ENCODE results near the gene PAPOLG.
A peak's percentile ranks its signal among the peaks of the same experiment; 100 is the strongest.

The PAPOLG gene

DNA sequence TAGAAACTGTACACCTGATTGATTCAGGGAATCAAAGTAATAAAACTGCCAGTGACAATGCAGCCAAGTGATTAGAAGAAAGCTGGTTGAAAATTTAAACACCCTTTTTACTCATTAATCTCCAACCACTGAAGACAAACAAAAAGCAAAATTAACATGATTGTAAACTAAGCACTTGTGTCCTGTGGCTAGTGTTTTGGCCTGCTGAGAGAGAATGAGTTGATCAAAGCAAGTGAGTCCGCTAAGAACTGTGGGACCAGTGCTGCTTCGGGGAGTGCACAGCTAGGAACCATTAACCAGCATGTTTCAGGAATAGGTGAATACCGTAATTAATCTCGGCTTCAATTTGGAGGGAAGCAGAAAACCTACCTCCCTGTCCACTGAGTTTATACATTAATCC lies 13.6 kb upstream of the PAPOLG start:
- H3K4me3 Mint-ChIP-seq: no peak overlapping the region
- no peak for ATAC-seq (ENCODE audit: low read depth)
- H3K27ac Mint-ChIP-seq: no peak overlapping the region
- H3K4me1 Mint-ChIP-seq: peaks cover 8% of the 10 kb centered on the region
- H3K9me3 Mint-ChIP-seq: no peaks in the 10 kb centered on the region
- no peak for DNase-seq (ENCODE audit: low spot score in 2 of 2)
- no peaks in the 10 kb centered on the region for H3K27me3 Mint-ChIP-seq
- no peaks in the 10 kb centered on the region for H3K36me3 Mint-ChIP-seq

- H3K9me3 Mint-ChIP-seq: no peaks in the 10 kb centered on the region
- H3K4me1 Mint-ChIP-seq: peaks cover 8% of the 10 kb centered on the region
- H3K27me3 Mint-ChIP-seq: peaks cover 1% of the 10 kb centered on the region
- no peak for DNase-seq (ENCODE audit: low spot score in 2 of 2)
- ATAC-seq (ENCODE audit: low read depth): no peak
- H3K27ac Mint-ChIP-seq: no peak overlapping the region
- no peaks in the 10 kb centered on the region for H3K36me3 Mint-ChIP-seq
- no peak overlapping the region for H3K4me3 Mint-ChIP-seq
Observed at GRCh38 chr2:60745330-60745729, 10.7 kb upstream of the PAPOLG start.

- Mint-ChIP-seq H3K27me3 (peaks cover 1% of the 10 kb centered on the region), H3K27ac (no peak overlapping the region), H3K9me3 (no peaks in the 10 kb centered on the region), H3K36me3 (no peaks in the 10 kb centered on the region), H3K4me3 (no peak overlapping the region), H3K4me1 (peaks cover 8% of the 10 kb centered on the region)
- no peak for DNase-seq (ENCODE audit: low spot score in 2 of 2)
- ATAC-seq (ENCODE audit: low read depth): no peak
Observed at GRCh38 chr2:60745761-60746160, 10.3 kb upstream of the PAPOLG start.

GRCh38 chr2:60746318-60746717 lies 9.8 kb upstream of the PAPOLG start:
- no peak overlapping the region for H3K4me3 Mint-ChIP-seq
- peaks cover 1% of the 10 kb centered on the region for H3K27me3 Mint-ChIP-seq
- DNase-seq (ENCODE audit: low spot score in 2 of 2): no peak
- H3K9me3 Mint-ChIP-seq: no peaks in the 10 kb centered on the region
- H3K4me1 Mint-ChIP-seq: peaks cover 8% of the 10 kb centered on the region
- ATAC-seq (ENCODE audit: low read depth): no peak
- no peaks in the 10 kb centered on the region for H3K36me3 Mint-ChIP-seq
- no peak overlapping the region for H3K27ac Mint-ChIP-seq

DNA sequence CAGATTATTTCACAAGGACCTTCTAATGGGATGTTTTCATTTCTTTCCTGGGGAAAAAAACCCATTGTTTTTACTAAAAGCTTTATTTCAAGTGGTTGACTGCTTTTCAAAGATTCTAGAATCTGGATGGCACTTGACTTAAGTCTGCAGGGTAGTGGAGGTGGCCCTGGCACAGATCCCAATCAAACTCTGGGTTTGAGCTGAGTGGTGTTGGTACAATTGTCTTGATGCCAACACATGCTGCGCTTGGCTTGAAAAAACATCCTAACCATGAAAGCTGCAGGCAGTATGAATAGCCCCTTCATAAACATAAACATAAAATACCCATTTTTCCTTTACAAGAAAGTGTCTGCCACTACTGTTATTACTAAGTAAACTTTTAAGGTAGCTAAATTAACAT lies 3.6 kb downstream of the PAPOLG start:
- no peak overlapping the region for H3K4me3 Mint-ChIP-seq
- ATAC-seq (ENCODE audit: low read depth): no peak
- H3K36me3 Mint-ChIP-seq: peaks cover 14% of the 10 kb centered on the region
- H3K27me3 Mint-ChIP-seq: no peaks in the 10 kb centered on the region
- H3K9me3 Mint-ChIP-seq: no peaks in the 10 kb centered on the region
- no peak for DNase-seq (ENCODE audit: low spot score in 2 of 2)
- H3K27ac Mint-ChIP-seq: no peak overlapping the region
- peaks cover 21% of the 10 kb centered on the region for H3K4me1 Mint-ChIP-seq

- peaks cover 36% of the 10 kb centered on the region for H3K36me3 Mint-ChIP-seq
- no peak overlapping the region for H3K4me3 Mint-ChIP-seq
- no peak overlapping the region for H3K27ac Mint-ChIP-seq
- DNase-seq (ENCODE audit: low spot score in 2 of 2) (no peak), ATAC-seq (ENCODE audit: low read depth) (no peak)
- no peaks in the 10 kb centered on the region for H3K27me3 Mint-ChIP-seq
- no peaks in the 10 kb centered on the region for H3K9me3 Mint-ChIP-seq
- H3K4me1 Mint-ChIP-seq: peaks cover 16% of the 10 kb centered on the region
Observed at GRCh38 chr2:60764736-60765534, 8.9 kb downstream of the PAPOLG start.

- peaks cover 33% of the 10 kb centered on the region for H3K36me3 Mint-ChIP-seq
- H3K27ac Mint-ChIP-seq: no peak overlapping the region
- DNase-seq (ENCODE audit: low spot score in 2 of 2): no peak
Observed at GRCh38 chr2:60766283-60766682, 10.2 kb downstream of the PAPOLG start.

DNA sequence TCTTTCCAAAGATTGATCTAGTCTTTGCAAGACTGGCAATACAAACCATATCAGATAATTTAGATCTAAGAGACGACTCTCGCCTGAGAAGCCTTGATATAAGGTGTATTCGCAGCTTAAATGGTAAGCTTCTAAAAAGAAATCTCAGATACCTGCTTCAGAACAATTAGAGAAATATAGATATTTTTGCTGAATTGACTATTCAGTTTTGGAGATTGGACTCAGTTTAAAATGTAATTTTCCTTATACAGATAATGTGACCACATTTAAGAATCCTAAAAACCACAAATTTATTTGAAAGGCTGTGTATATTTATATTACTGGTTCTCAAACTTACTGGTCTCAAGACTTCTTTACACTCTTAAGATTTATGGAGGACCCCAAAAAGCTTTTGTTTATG lies 15.4 kb downstream of the PAPOLG start:
- Mint-ChIP-seq H3K9me3 (no peaks in the 10 kb centered on the region), H3K4me3 (no peak overlapping the region), H3K27me3 (no peaks in the 10 kb centered on the region), H3K4me1 (peaks cover 9% of the 10 kb centered on the region), H3K36me3 (peaks cover 37% of the 10 kb centered on the region), H3K27ac (no peak overlapping the region)
- DNase-seq (ENCODE audit: low spot score in 2 of 2) (no peak), ATAC-seq (ENCODE audit: low read depth) (no peak)

More at GRCh38 chr2:60766283-60766682, 10.2 kb downstream of the PAPOLG start:
- Mint-ChIP-seq H3K4me3 (no peak overlapping the region), H3K9me3 (no peaks in the 10 kb centered on the region), H3K4me1 (peaks cover 9% of the 10 kb centered on the region), H3K27me3 (no peaks in the 10 kb centered on the region)
- no peak for ATAC-seq (ENCODE audit: low read depth)

- no peak for DNase-seq (ENCODE audit: low spot score in 2 of 2)
- Mint-ChIP-seq H3K9me3 (no peaks in the 10 kb centered on the region), H3K36me3 (peaks cover 30% of the 10 kb centered on the region), H3K4me1 (no peaks in the 10 kb centered on the region), H3K27me3 (no peaks in the 10 kb centered on the region), H3K27ac (no peak overlapping the region), H3K4me3 (no peak overlapping the region)
- no peak for ATAC-seq (ENCODE audit: low read depth)
Observed at GRCh38 chr2:60775048-60775639, 19.1 kb downstream of the PAPOLG start.

DNA sequence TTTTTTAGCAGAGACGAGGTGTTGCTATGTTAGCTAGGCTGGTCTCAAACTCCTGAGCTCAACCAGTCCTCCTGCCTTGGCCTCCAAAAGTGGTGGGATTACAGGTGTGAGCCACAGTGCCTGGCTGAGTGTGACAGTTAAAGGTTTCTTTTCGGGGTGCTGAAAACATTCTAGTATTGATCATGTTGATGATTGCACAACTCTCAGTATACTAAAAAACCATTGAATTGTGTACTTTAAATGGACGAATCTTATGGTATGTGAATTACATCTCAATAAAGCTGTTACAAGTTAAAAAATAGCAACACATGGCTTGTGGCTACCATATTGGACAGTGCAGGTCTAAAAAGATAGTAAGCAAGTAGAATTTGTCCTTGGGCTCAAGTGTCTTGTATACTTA lies 22.3 kb downstream of the PAPOLG start:
- no peaks in the 10 kb centered on the region for H3K4me1 Mint-ChIP-seq
- no peak for ATAC-seq (ENCODE audit: low read depth)
- peaks cover 28% of the 10 kb centered on the region for H3K36me3 Mint-ChIP-seq
- H3K27ac Mint-ChIP-seq: no peak overlapping the region
- no peaks in the 10 kb centered on the region for H3K9me3 Mint-ChIP-seq
- H3K4me3 Mint-ChIP-seq: no peak overlapping the region
- DNase-seq (ENCODE audit: low spot score in 2 of 2): no peak
- H3K27me3 Mint-ChIP-seq: no peaks in the 10 kb centered on the region

DNA sequence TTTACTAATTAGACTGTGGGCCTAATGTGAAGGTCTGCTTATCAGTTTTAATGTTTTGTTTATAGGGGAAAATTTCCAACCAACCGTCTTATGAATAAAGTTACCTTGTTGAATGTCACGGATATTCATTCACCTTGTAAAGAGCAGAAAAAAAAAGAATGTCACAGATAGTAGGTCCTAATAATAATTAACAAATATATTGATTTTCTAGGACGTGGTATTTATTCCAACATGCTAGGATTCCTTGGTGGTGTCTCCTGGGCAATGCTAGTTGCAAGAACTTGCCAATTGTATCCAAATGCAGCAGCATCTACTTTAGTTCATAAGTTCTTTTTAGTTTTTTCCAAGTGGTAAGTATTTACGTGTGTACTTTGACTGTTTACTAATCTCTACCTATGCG lies 23.4 kb downstream of the PAPOLG start:
- ATAC-seq (ENCODE audit: low read depth): no peak
- H3K36me3 Mint-ChIP-seq: peaks cover 30% of the 10 kb centered on the region
- H3K27ac Mint-ChIP-seq: peak overlapping the region; percentile 69

GRCh38 chr2:60780721-60781120 lies 24.7 kb downstream of the PAPOLG start:
- no peak overlapping the region for H3K27ac Mint-ChIP-seq
- H3K36me3 Mint-ChIP-seq: peaks cover 31% of the 10 kb centered on the region
- ATAC-seq (ENCODE audit: low read depth) (no peak), DNase-seq (ENCODE audit: low spot score in 2 of 2) (no peak)
- no peaks in the 10 kb centered on the region for H3K9me3 Mint-ChIP-seq
- H3K4me3 Mint-ChIP-seq: no peak overlapping the region
- no peaks in the 10 kb centered on the region for H3K27me3 Mint-ChIP-seq
- H3K4me1 Mint-ChIP-seq: no peaks in the 10 kb centered on the region

More for the DNA sequence above, 23.4 kb downstream of the PAPOLG start:
- no peak overlapping the region for H3K4me3 Mint-ChIP-seq
- no peaks in the 10 kb centered on the region for H3K4me1 Mint-ChIP-seq
- H3K27me3 Mint-ChIP-seq: no peaks in the 10 kb centered on the region
- DNase-seq (ENCODE audit: low spot score in 2 of 2): no peak
- H3K9me3 Mint-ChIP-seq: no peaks in the 10 kb centered on the region

DNA sequence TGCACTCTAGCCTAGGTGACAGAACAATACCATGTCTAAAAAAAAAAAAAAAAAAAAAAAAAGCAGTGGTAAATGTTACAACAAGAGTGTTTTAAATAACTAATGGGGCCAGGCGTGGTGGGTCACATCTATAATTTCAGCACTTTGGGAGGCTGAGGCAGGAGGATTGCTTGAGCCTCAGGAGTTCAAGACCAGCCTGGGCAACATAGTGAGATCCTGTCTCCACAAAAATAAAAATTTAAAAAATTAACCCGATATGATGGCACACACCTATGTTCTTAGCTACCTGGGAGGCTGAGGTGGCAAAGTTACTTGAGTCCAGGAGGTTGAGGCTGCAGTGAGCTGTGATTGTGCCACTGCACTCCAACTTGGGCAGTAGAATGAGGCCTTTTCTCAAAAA lies 37.1 kb downstream of the PAPOLG start:
- Mint-ChIP-seq H3K4me1 (peaks cover 11% of the 10 kb centered on the region), H3K9me3 (no peaks in the 10 kb centered on the region), H3K27me3 (no peaks in the 10 kb centered on the region), H3K36me3 (peaks cover 16% of the 10 kb centered on the region), H3K4me3 (no peak overlapping the region), H3K27ac (no peak overlapping the region)
- DNase-seq (ENCODE audit: low spot score in 2 of 2) (no peak), ATAC-seq (ENCODE audit: low read depth) (no peak)

DNA sequence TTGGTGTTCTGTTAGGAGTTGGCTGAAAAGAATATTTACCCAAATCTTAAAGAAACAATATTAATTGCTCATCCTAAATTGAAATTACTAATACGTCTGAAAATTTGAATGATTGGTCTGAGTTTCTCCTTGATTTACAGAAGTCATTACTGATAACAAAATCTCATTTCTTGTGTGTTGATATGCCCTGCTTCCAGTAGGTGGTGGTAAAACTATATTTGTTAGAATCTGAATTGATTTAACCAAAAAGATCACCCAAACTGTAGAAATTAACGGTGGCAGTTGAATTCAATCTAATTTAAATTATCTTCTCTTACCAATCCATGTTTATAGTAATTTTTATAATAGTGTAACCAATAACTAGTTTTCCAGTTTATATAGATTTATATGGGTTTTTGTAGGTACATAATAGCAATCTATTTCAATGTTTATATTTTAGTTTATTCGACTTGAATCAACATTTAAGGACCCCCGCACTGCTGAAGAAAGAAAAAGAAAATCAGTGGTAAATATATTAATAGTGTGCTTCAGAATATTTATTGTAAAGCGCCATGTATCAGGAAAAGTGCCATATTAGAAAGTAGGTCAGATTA lies 38.3 kb downstream of the PAPOLG start:
- no peaks in the 10 kb centered on the region for H3K27me3 Mint-ChIP-seq
- peak in 1 of 2 donors; percentile 38 for DNase-seq (ENCODE audit: low spot score in 2 of 2)
- ATAC-seq (ENCODE audit: low read depth): peak; percentile 41
- H3K4me1 Mint-ChIP-seq: peaks cover 11% of the 10 kb centered on the region
- no peak overlapping the region for H3K27ac Mint-ChIP-seq
- peaks cover 18% of the 10 kb centered on the region for H3K36me3 Mint-ChIP-seq
- H3K4me3 Mint-ChIP-seq: no peak overlapping the region
- H3K9me3 Mint-ChIP-seq: no peaks in the 10 kb centered on the region

All from memory B cell (primary cell).